Mononuclear cell (primary cell): ENCODE measurements around the gene LRRTM4. TPM values are rescaled to one million over a fixed set of nuclear protein-coding genes. Genes with fewer than 3 reads are reported as not detected.
"Not testable (repeated sequence)": the region's sequence is repeated elsewhere in the genome, so short reads cannot be mapped to it uniquely, and the experiment has no call there.

Experiments
- H3K27me3 ChIP-seq: 2 replicates; pipeline ENCODE4 v1.6.0; 2011; ENCODE audit warnings: low read length, control low read depth; ENCODE audit not compliant: insufficient read depth
- H3K4me1 ChIP-seq: 2 replicates; pipeline ENCODE4 v1.5.1; 2011; ENCODE audit warnings: mild to moderate bottlenecking, low read length, control low read depth; ENCODE audit not compliant: insufficient read depth
- H3K4me3 ChIP-seq: 2 replicates; pipeline ENCODE4 v1.5.1; 2011; ENCODE audit warnings: mild to moderate bottlenecking, low read length, moderate library complexity
- H3K9me3 ChIP-seq: 2 replicates; pipeline ENCODE4 v1.5.1; 2011; ENCODE audit warnings: low read depth, mild to moderate bottlenecking, control low read depth, low read length
- total RNA-seq: library from RNA; depleted of rRNA; stranded (reverse); fragments of >200 nt; gene quantifications from one replicate; pipeline ENCODE4 v1.2.3, GENCODE V29; 2012

Gene LRRTM4
- total RNA-seq, 1 donor, result 0.10 TPM

DNA sequence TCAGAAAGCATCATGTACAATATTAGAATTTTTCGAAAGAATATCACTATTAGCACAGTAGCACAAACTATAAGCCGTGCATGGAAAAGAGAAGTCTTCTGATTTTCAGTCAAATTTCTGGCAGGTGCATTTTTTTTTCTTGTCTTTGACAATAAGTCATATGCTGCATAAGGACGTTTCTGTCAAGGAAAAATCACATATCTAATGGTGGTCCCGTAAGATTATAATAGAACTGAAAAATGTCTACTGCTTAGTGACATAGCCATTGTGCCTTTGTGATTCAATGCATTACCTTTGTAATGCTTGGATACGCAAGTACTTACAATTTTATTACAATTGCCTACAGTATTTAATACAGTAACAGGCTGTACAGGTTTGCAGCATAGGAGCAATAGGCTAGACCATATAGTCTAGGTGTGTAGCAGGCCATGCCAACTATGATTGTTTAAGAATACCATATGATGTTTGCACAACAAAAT lies 329.3 kb downstream of the LRRTM4 start:
- Histone ChIP-seq H3K27me3 (no peaks in the 10 kb centered on the region), H3K4me3 (no peak overlapping the region), H3K9me3 (no peaks in the 10 kb centered on the region), H3K4me1 (no peaks in the 10 kb centered on the region)

DNA sequence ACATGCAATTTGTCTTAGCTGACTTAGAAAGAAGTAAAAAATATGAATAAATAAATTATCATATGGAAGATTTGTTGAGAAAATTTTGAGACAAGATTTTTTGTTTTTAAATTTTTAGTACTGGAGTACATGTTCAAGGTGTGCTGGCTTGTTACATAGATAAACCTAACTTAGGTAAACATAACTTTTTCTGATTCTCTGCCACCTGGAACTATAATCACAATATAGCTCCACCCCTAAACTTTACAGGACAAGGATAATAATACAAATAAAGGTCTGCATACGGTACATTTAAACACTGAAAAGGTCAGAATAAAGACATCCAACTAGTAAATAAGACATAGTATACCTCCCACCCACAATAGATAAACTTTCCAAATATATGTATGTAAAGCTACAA lies 330.5 kb downstream of the LRRTM4 start:
- Histone ChIP-seq H3K27me3 (no peaks in the 10 kb centered on the region), H3K9me3 (no peaks in the 10 kb centered on the region), H3K4me1 (no peaks in the 10 kb centered on the region), H3K4me3 (no peak overlapping the region)

DNA sequence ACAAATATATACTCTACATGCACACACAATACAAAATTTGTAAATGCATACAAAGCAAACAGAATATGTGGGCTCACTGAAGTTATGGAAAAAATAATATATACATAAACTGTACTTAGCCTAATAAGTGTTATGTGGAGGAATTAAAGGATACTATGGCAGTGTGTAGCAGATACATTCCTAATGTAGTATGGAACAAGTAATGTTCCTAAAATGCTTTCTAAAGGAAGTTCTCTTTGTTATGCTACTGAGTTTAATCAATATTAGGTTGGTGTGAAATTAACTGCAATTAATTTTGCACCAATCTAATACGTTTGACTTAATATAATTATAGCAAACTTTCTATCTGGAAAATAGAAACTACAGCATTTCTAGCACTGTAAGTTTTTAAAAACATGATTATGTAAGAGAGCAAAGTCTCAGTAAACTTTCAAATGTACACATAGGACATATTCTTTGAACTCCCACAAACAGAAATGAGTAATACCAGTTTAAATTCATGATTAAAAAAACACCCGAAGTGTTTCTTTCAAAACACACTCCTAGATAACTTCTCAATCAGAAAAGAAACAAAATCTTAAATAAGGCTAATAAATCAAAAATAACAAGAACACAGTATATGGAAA lies 331.3 kb downstream of the LRRTM4 start:
- no peaks in the 10 kb centered on the region for H3K9me3 ChIP-seq
- H3K27me3 ChIP-seq, result no peaks in the 10 kb centered on the region
- no peak overlapping the region for H3K4me3 ChIP-seq
- no peaks in the 10 kb centered on the region for H3K4me1 ChIP-seq

DNA sequence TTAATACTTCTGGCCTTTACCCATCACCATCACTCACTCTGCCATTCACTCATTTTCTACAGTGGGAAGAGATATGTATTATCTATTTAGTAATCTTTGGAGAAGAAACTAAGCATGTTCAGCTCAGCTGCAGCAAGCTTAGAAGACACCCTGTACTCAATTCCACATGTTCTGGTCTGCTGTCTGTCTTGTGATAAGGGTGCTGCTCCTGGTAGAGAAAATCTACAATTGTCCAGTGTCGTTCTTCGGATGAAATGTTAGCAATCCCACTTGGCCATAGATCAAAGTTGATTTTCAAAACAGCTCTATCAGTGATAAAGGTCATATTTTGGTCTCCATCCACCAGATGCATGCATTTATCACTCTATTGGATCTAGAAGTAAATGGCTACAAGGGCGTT lies 337.1 kb downstream of the LRRTM4 start:
- Histone ChIP-seq H3K4me3 (no peak overlapping the region), H3K9me3 (no peaks in the 10 kb centered on the region), H3K4me1 (no peaks in the 10 kb centered on the region), H3K27me3 (no peaks in the 10 kb centered on the region)

DNA sequence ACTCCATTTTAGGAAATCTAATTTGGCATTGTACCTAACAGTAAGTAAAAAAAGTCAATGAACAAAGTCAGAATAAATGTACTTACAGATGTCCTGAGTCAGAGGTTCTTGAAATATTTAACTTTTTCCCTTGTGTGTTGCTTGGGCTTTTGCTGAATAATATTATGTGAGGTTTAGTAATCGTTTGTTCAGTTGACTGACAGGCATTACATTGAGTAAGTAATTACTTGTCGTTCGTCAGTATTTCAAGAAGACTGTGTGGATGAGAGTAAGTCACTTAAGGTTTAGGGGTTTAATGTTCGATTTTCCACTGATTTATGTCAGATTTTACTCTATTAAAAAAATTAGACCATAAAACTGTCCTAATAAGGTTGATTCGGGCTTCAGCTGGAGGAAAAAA lies 342.9 kb downstream of the LRRTM4 start:
- Histone ChIP-seq H3K27me3 (no peaks in the 10 kb centered on the region), H3K4me1 (no peaks in the 10 kb centered on the region), H3K4me3 (no peak overlapping the region), H3K9me3 (no peaks in the 10 kb centered on the region)

DNA sequence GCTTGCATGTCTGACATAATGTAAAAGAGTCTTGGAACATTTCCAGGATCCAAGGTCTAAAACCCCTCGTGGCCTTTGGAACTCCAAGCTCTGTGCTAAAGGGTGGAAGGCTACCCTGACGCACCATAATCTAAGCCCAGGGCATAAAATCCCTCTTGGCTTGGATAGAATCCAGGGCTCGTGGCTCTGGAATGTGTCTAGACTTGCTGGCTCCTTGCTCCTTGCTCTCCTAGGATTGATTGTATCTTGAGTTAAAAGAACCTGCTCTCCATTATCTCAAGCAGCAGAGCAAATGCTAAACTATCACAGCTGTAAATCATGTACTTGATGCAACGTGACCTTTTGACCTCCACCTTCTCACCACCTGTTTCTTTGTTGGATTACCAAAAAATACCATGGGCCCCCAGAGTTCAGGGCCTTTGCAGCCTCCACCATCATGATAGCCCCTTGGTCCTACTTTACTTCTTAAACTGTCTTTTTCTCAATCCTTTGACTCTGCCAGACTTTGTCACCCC lies 346.9 kb downstream of the LRRTM4 start:
- not testable (repeated sequence) for H3K4me1 ChIP-seq, H3K4me3 ChIP-seq, H3K27me3 ChIP-seq, H3K9me3 ChIP-seq

DNA sequence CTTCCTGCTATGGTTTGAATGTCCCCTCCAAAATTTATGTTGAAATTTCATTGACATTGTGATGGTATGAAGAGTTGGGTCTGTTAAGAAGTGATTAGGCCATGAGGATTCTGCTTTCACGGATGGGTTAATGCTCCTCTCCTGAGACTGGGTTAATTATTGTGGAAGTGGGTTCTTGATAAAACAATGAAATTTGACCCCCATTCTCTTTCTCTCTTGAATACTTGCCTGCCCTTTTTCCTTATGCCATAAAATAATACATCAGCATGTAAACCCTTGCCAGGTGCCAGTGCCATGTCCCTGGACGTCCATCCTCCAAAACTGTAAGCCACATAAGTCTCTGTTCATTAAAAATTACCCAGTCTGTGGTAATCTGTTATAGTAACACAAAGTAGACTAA lies 352.8 kb downstream of the LRRTM4 start:
- H3K9me3 ChIP-seq, result no peaks in the 10 kb centered on the region
- no peaks in the 10 kb centered on the region for H3K4me1 ChIP-seq

DNA sequence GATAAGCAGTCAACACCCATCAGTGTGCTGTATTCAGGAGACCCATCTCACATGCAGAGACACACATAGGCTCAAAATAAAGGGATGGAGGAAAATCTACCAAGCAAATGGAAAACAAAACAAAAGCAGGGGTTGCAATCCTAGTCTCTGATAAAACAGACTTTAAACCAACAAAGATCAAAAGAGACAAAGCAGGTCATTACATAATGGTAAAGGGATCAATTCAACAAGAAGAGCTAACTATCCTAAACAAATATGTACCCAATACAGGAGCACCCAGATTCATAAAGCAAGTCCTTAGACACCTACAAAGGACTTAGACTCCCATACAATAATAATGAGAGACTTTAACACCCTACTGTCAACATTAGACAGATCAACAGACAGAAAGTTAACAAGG lies 358.2 kb downstream of the LRRTM4 start:
- H3K4me3 ChIP-seq, H3K4me1 ChIP-seq: not testable (repeated sequence)

More for the DNA sequence above, 352.8 kb downstream of the LRRTM4 start:
- Histone ChIP-seq H3K4me3 (no peak overlapping the region), H3K27me3 (no peaks in the 10 kb centered on the region)

DNA sequence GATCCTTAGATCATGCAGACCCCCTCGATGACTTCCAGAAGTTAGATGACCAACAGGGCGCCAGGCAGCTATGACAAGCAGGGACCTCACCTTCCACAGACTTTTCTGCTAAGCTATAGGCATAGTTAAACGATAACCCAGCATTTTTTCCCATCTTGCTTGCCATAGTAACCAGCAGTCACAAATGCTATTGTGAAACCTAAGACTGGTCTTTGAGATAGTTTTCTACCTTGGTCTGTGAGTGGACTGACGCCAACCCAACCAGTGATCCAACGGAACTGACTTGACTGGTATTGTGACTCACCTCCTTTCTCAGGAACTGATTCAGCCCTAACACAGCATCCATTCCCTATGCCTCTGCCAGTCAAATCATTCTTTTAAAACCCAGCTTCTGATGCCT lies 361.2 kb downstream of the LRRTM4 start:
- Histone ChIP-seq H3K9me3 (no peaks in the 10 kb centered on the region), H3K4me3 (no peak overlapping the region), H3K4me1 (no peaks in the 10 kb centered on the region), H3K27me3 (no peaks in the 10 kb centered on the region)

More for the DNA sequence above, 358.2 kb downstream of the LRRTM4 start:
- H3K9me3 ChIP-seq, H3K27me3 ChIP-seq: not testable (repeated sequence)

DNA sequence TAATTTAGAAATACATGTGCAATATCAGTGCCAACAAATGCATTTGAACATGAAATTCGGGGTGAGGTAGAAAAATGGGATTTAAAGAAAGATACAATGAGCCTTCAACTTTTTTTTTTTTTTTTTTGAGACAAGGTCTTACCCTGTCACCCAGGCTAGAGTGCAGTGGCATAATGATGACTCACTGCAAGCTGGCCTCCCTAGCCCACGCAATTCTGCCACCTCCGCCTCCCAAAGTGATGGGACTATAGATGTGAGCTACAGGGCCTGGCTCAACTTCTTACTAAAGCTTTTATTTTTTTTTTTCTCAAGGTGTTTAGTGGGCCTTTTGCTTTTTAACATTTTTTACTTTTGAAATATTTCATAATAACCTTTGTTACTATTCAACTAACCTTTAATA lies 365.6 kb downstream of the LRRTM4 start:
- H3K9me3 ChIP-seq, result no peaks in the 10 kb centered on the region
- H3K27me3 ChIP-seq, result no peaks in the 10 kb centered on the region
- no peaks in the 10 kb centered on the region for H3K4me1 ChIP-seq
- H3K4me3 ChIP-seq, result no peak overlapping the region

DNA sequence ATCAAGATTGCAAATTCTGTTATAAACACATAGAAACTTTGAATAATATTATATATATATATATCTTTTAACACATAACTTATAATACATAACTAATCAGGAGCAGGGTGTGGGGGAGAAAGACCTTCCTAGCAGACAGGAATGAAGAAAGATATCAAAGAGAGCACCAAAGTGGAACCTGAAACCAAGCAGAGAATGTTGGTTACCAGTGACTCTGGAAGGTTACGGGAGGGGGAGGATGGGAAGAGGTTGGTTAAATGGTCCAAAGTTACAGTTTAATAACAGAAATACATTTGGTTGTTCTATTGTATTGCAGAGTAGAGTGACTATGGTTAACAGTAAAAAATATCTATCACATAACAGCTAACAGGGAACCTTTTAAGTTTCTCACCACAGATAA lies 366.7 kb downstream of the LRRTM4 start:
- Histone ChIP-seq H3K9me3 (no peaks in the 10 kb centered on the region), H3K27me3 (no peaks in the 10 kb centered on the region), H3K4me1 (no peaks in the 10 kb centered on the region), H3K4me3 (no peak overlapping the region)

DNA sequence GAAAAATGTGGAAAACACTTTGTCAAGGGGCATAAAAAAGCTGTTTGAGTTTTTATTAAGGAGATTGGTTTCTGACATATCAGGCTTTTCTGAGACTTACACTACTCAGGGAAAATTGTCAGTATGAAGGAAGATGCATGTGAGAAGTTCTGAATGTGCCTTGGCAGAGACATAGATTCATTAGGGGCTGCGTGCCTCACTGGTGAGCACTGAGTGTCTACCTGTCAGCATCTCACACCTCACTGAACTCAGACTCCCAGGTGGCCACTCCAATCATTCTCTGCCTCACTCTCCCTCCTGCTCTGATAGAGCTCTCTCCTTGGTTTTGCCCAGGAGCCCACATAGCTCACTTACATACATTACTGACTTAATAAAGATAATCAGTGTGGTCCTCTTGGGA lies 372.6 kb downstream of the LRRTM4 start:
- H3K4me3 ChIP-seq, result no peak overlapping the region
- no peaks in the 10 kb centered on the region for H3K4me1 ChIP-seq
- no peaks in the 10 kb centered on the region for H3K27me3 ChIP-seq
- no peaks in the 10 kb centered on the region for H3K9me3 ChIP-seq

DNA sequence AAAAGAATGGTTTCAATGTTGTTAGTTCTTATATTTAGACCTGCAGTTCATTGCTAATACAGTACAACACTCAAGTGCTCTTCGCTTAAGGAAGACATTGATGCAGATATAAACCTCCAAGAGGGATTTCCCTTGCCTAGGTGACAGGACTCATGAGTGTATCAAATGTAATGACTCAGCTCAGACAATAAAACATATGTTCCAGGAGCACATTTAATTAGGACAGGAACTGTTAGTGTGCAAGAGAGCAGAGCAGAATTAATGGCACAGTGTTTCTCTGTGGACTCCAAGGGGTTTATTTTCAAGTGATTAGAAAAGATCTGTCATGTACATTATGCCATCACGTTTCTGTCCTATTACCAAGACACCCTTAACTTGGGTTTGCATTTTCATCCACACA lies 375.0 kb downstream of the LRRTM4 start:
- Histone ChIP-seq H3K4me3 (no peak overlapping the region), H3K4me1 (no peaks in the 10 kb centered on the region), H3K9me3 (no peaks in the 10 kb centered on the region), H3K27me3 (no peaks in the 10 kb centered on the region)

DNA sequence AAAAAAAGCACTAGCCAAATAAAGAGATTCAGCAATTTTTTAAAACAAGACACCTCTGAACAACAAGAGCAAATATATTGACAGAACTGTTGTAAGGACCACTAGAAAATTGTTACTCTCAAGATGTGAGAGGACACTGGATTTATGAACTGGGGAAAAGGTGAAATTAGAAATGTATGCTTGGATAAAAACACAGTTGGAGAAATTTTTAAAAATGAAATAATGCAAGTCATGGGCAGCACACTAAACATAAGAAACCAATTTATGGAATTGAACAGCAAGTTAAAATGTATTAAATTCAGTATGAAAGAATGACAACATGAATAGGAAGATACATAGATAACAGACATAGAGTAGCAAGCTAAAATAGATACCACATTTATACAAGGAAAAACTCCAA lies 377.4 kb downstream of the LRRTM4 start:
- no peaks in the 10 kb centered on the region for H3K4me1 ChIP-seq
- no peaks in the 10 kb centered on the region for H3K9me3 ChIP-seq
- H3K27me3 ChIP-seq, result no peaks in the 10 kb centered on the region
- no peak overlapping the region for H3K4me3 ChIP-seq

DNA sequence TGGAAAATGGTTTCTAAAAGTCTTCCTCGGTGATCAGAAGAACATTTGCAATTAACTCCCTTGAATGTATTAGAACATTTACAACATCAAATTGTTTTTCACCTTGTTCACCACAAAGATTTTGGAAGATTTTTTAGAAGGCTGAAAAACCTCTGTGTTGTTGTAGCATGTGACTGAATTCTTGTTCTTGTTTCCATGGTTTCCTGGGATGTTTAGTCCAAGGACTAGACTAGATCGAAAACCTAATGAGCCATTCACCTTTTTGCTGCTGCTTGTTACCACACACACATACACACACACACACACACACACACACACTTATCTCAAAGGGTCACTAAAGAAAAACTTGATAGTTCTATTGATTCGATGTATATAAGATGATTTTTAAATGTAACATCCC lies 380.0 kb downstream of the LRRTM4 start:
- Histone ChIP-seq H3K9me3 (no peaks in the 10 kb centered on the region), H3K4me1 (no peaks in the 10 kb centered on the region), H3K4me3 (no peak overlapping the region), H3K27me3 (no peaks in the 10 kb centered on the region)

DNA sequence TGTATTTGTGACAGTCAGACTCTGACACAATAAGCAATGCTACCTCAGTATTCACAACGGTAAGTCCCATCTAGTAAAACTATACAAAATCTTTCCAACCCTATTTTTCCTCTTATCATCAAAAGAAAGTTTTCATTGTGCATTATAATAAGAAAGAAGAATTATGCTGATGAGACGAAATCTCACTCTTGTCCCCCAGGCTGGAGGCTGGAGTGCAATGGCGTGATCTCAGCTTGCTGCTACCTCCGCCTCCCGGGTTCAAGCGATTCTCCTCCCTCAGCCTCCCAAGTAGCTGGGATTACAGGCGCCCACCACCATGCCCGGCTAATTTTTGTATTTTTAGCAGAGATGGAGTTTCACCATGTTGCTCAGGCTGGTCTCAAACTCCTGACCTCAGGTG lies 393.7 kb downstream of the LRRTM4 start:
- H3K9me3 ChIP-seq, H3K4me1 ChIP-seq, H3K4me3 ChIP-seq, H3K27me3 ChIP-seq: not testable (repeated sequence)
